ENCODE measurements around the gene SHE. TPM values are rescaled to one million over a fixed set of nuclear protein-coding genes. Genes with fewer than 3 reads are reported as not detected.

SHE gene
- total RNA-seq, 2 experiments from 2014 or later: not detected

- POLR2A ChIA-PET: no interaction called here
These were observed 43.1 kb downstream of the SHE start for GRCh38 chr1:154459080-154459479.

GRCh38 chr1:154456631-154457030, 45.6 kb downstream of the SHE start:
- ChIA-PET POLR2A (no interaction called here), CTCF (ENCODE audit: unreplicated experiment) (no interaction called here)
- Histone ChIP-seq H3K4me1 (ENCODE audit: insufficient read depth, low read length, poor library complexity, severe bottlenecking) (no peaks in the 10 kb centered on the region), H2AFZ (ENCODE audit: low read length) (no peak overlapping the region), H4K20me1 (ENCODE audit: insufficient read depth, low read length) (no peaks in the 10 kb centered on the region), H3K36me3 (ENCODE audit: insufficient read depth, low read length) (no peaks in the 10 kb centered on the region), H3K79me2 (ENCODE audit: insufficient read depth, low read depth, low read length) (no peaks in the 10 kb centered on the region), H3K4me3 (ENCODE audit: low read depth, low read length, poor library complexity, severe bottlenecking) (no peak overlapping the region), H3K9me2 (ENCODE audit: insufficient read depth, low read length) (no peaks in the 10 kb centered on the region), H3K4me2 (ENCODE audit: low read length) (no peak overlapping the region), H3K9me3 (ENCODE audit: low read length) (no peaks in the 10 kb centered on the region), H3K27ac (ENCODE audit: low read depth, low read length, poor library complexity, severe bottlenecking) (no peak overlapping the region)
- TF ChIP-seq CTCF (conservative IDR thresholded peaks at IDR 0.05; ENCODE audit: low read length): no peak
- TF ChIP-seq EZH2phosphoT487 (IDR thresholded peaks at IDR 0.05; ENCODE audit: borderline replicate concordance, low read depth, low read length): no peak
- intact Hi-C loops (cut with micrococcal nuclease; ENCODE audit: unreplicated experiment): no loop called here
- DNase-seq (ENCODE audit: low spot score): no peak
- no TSS peak for BruUV-seq (replicated peaks)

More at GRCh38 chr1:154459080-154459479, 43.1 kb downstream of the SHE start:
- no TSS peak for BruUV-seq (replicated peaks)
- Histone ChIP-seq H3K27ac (ENCODE audit: low read depth, low read length, poor library complexity, severe bottlenecking) (no peak overlapping the region), H3K4me1 (ENCODE audit: insufficient read depth, low read length, poor library complexity, severe bottlenecking) (no peaks in the 10 kb centered on the region), H4K20me1 (ENCODE audit: insufficient read depth, low read length) (no peaks in the 10 kb centered on the region), H3K9me3 (ENCODE audit: low read length) (no peaks in the 10 kb centered on the region), H3K4me2 (ENCODE audit: low read length) (no peak overlapping the region), H3K9me2 (ENCODE audit: insufficient read depth, low read length) (no peaks in the 10 kb centered on the region), H2AFZ (ENCODE audit: low read length) (no peak overlapping the region), H3K36me3 (ENCODE audit: insufficient read depth, low read length) (no peaks in the 10 kb centered on the region), H3K79me2 (ENCODE audit: insufficient read depth, low read depth, low read length) (no peaks in the 10 kb centered on the region), H3K4me3 (ENCODE audit: low read depth, low read length, poor library complexity, severe bottlenecking) (no peak overlapping the region)
- TF ChIP-seq CTCF (conservative IDR thresholded peaks at IDR 0.05; ENCODE audit: low read length) (no peak), EZH2phosphoT487 (IDR thresholded peaks at IDR 0.05; ENCODE audit: borderline replicate concordance, low read depth, low read length) (no peak)
- DNase-seq (ENCODE audit: low spot score): no peak
- intact Hi-C loops (cut with micrococcal nuclease; ENCODE audit: unreplicated experiment): no loop called here
- CTCF ChIA-PET (ENCODE audit: unreplicated experiment): no interaction called here

GRCh38 chr1:154454386-154455120, 47.7 kb downstream of the SHE start:
- Histone ChIP-seq H3K4me2 (ENCODE audit: low read length) (no peak overlapping the region), H3K9me2 (ENCODE audit: insufficient read depth, low read length) (no peaks in the 10 kb centered on the region), H3K36me3 (ENCODE audit: insufficient read depth, low read length) (no peaks in the 10 kb centered on the region), H4K20me1 (ENCODE audit: insufficient read depth, low read length) (no peaks in the 10 kb centered on the region), H3K79me2 (ENCODE audit: insufficient read depth, low read depth, low read length) (no peaks in the 10 kb centered on the region), H3K4me1 (ENCODE audit: insufficient read depth, low read length, poor library complexity, severe bottlenecking) (no peaks in the 10 kb centered on the region), H3K4me3 (ENCODE audit: low read depth, low read length, poor library complexity, severe bottlenecking) (no peak overlapping the region), H2AFZ (ENCODE audit: low read length) (no peak overlapping the region), H3K27ac (ENCODE audit: low read depth, low read length, poor library complexity, severe bottlenecking) (no peak overlapping the region), H3K9me3 (ENCODE audit: low read length) (no peaks in the 10 kb centered on the region)
- intact Hi-C loops (cut with micrococcal nuclease; ENCODE audit: unreplicated experiment): no loop called here
- ChIA-PET CTCF (ENCODE audit: unreplicated experiment) (no interaction called here), POLR2A (interaction anchor here (1.0 kb wide), 1 partner anchor 12 kb away, joined by 3 read pairs; no protein-coding TSS in a partner anchor)
- DNase-seq (ENCODE audit: low spot score): no peak
- no peak for TF ChIP-seq EZH2phosphoT487 (IDR thresholded peaks at IDR 0.05; ENCODE audit: borderline replicate concordance, low read depth, low read length)
- TF ChIP-seq CTCF (conservative IDR thresholded peaks at IDR 0.05; ENCODE audit: low read length): no peak
- BruUV-seq (replicated peaks): no TSS peak

Measured in OCI-LY7 (cell line).